MCF 10A (cell line): ENCODE measurements around the gene SCN8A. TPM values are rescaled to one million over a fixed set of nuclear protein-coding genes. Genes with fewer than 3 reads are reported as not detected.

Experiments
- BruUV-seq: library from RNA; stranded (reverse); fragments of 400-500 nt; replicated peaks from 2 replicates; lab custom pipeline; 2021; lab: Mats Ljungman, UMichigan
- CTCF ChIA-PET: fragments of 300-600 bp; sonication (Branson Sonifier 250); formaldehyde crosslinking; extraction: SDS; loops from one replicate; lab custom pipeline; 2021; ENCODE audit warnings: antibody characterized with exemption, inconsistent platforms; lab: Yijun Ruan, JAX
- POLR2A ChIA-PET: fragments of 300-600, 350-650 bp; sonication (Branson Sonifier 250); formaldehyde crosslinking; extraction: SDS; loops from one replicate; lab custom pipeline; 2020; ENCODE audit warnings: antibody characterized with exemption, inconsistent platforms; lab: Yijun Ruan, JAX
- DNase-seq: peaks from one replicate; pipeline ENCODE4 v3.0.0-alpha.2; 2018; ENCODE audit not compliant: unreplicated experiment
- H3K27ac Mint-ChIP-seq: one replicate; pipeline ENCODE4 v1.8.0; 2022; ENCODE audit warnings: mild to moderate bottlenecking, low read depth, mixed read lengths; ENCODE audit not compliant: unreplicated experiment
- H3K27me3 Mint-ChIP-seq: one replicate; pipeline ENCODE4 v1.8.0; 2022; ENCODE audit warnings: mixed read lengths; ENCODE audit not compliant: insufficient read depth, unreplicated experiment
- H3K36me3 Mint-ChIP-seq: one replicate; pipeline ENCODE4 v1.8.0; 2022; ENCODE audit warnings: mild to moderate bottlenecking, moderate library complexity, mixed read lengths; ENCODE audit not compliant: insufficient read depth, unreplicated experiment
- H3K4me1 Mint-ChIP-seq: one replicate; pipeline ENCODE4 v1.8.0; 2022; ENCODE audit warnings: mixed read lengths; ENCODE audit not compliant: insufficient read depth, unreplicated experiment
- H3K4me3 Mint-ChIP-seq: one replicate; pipeline ENCODE4 v1.8.0; 2022; ENCODE audit warnings: mild to moderate bottlenecking, moderate library complexity, mixed read lengths; ENCODE audit not compliant: unreplicated experiment
- H3K9me3 Mint-ChIP-seq: one replicate; pipeline ENCODE4 v1.8.0; 2022; ENCODE audit warnings: mixed read lengths; ENCODE audit not compliant: unreplicated experiment
- intact Hi-C: fragments of 100-400 bp; cut with micrococcal nuclease; formaldehyde crosslinking; loops from 2 replicates; pipeline ENCODE4 v1.14.1; 2022
- total RNA-seq: library from RNA; stranded (reverse); gene quantifications from 2 replicates; pipeline ENCODE4 v1.2.3, GENCODE V29; 2022
- TF ChIP-seq, protein P1 (sequence below): fragments of 200-600 bp; IDR thresholded peaks from one replicate; pipeline ENCODE4 v1.8.0; 2022; ENCODE audit warnings: antibody characterized with exemption, mild to moderate bottlenecking; ENCODE audit not compliant: unreplicated experiment

The SCN8A gene
- total RNA-seq, 1 experiment from 2014 or later, result 0.70 TPM

DNA sequence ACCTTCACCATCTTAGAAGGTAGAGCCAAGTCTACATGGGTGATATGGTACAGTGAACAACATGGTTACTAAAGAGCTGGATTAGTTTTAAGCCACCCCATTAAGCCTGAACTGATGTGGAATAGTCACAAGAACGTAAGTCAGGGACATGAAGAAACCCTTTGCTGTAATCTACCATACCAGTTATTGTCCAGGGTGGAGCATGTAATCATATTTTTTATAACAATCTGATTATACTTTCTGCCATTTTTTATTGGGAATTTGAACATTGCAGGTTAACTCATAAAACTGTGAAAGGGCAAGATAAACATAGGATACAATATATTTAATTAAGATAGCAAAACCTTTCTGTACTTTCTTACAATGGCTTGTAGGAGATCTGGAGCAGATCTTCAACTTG is 153.9 kb downstream of the SCN8A start:
- ChIA-PET CTCF (no interaction called here), POLR2A (no interaction called here)
- H3K9me3 Mint-ChIP-seq, result peaks cover 10% of the 10 kb centered on the region
- H3K4me3 Mint-ChIP-seq, result no peak overlapping the region
- no peak overlapping the region for H3K27ac Mint-ChIP-seq
- TF ChIP-seq, protein P1, sequence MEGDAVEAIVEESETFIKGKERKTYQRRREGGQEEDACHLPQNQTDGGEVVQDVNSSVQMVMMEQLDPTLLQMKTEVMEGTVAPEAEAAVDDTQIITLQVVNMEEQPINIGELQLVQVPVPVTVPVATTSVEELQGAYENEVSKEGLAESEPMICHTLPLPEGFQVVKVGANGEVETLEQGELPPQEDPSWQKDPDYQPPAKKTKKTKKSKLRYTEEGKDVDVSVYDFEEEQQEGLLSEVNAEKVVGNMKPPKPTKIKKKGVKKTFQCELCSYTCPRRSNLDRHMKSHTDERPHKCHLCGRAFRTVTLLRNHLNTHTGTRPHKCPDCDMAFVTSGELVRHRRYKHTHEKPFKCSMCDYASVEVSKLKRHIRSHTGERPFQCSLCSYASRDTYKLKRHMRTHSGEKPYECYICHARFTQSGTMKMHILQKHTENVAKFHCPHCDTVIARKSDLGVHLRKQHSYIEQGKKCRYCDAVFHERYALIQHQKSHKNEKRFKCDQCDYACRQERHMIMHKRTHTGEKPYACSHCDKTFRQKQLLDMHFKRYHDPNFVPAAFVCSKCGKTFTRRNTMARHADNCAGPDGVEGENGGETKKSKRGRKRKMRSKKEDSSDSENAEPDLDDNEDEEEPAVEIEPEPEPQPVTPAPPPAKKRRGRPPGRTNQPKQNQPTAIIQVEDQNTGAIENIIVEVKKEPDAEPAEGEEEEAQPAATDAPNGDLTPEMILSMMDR, result no peak
- no TSS peak for BruUV-seq
- DNase-seq, result no peak
- H3K27me3 Mint-ChIP-seq, result peaks cover 28% of the 10 kb centered on the region
- intact Hi-C loops, result no loop called here
- H3K36me3 Mint-ChIP-seq, result no peaks in the 10 kb centered on the region
- H3K4me1 Mint-ChIP-seq, result no peaks in the 10 kb centered on the region

DNA sequence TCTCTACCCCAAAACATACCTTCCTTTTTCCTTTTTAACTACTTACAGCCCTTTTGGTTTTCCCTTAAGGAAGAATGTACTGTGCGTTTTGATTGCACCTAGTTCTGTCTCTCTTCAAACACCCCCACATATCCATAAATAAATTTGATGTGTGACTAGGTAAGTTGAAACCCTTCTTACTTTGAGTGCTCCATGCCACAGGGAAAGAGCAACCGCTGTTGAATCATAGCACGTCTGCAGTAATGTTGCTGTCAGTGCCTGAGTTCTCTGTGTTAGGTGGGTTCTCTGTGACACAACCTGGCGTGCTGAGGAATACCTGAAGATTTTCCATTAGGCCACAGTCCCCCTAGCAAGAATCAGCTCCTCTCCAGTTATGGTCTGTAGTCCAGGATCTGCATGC is 155.4 kb downstream of the SCN8A start:
- Mint-ChIP-seq H3K27ac (no peak overlapping the region), H3K36me3 (no peaks in the 10 kb centered on the region), H3K9me3 (peaks cover 4% of the 10 kb centered on the region), H3K4me1 (no peaks in the 10 kb centered on the region), H3K4me3 (no peak overlapping the region), H3K27me3 (peaks cover 19% of the 10 kb centered on the region)
- intact Hi-C loops, result no loop called here
- POLR2A ChIA-PET, result no interaction called here
- TF ChIP-seq, protein P1, result no peak
- no peak for DNase-seq
- CTCF ChIA-PET, result interaction anchor here (0.6 kb wide), 1 partner anchor 335 kb away, joined by 4 read pairs; no protein-coding TSS in a partner anchor
- BruUV-seq, result no TSS peak

DNA sequence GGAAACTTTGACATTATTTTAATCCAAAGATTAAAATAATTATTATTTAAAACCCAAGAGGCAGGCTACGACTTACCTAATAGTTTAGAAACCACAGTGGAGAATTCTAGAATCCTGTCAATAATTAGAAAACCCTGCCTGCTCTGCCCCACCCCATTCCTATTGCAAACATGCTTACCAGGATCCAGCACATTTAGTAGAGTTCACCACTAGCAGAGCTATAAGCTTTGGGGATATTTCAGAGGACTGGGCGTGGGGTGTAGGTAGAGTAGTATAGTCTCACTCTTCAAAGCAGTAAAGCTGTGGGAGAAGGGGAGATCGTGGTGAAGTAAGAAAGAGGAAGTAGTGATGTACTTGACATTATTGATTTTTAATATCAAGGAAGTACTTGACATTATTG is 157.2 kb downstream of the SCN8A start:
- Mint-ChIP-seq H3K27me3 (peaks cover 1% of the 10 kb centered on the region), H3K4me3 (no peak overlapping the region), H3K9me3 (no peaks in the 10 kb centered on the region), H3K4me1 (peaks cover 4% of the 10 kb centered on the region), H3K36me3 (no peaks in the 10 kb centered on the region), H3K27ac (no peak overlapping the region)
- ChIA-PET POLR2A (no interaction called here), CTCF (interaction anchor here (0.8 kb wide), 2 partner anchors 64 to 97 kb away, joined by 3 read pairs; no protein-coding TSS in a partner anchor)
- TF ChIP-seq, protein P1, result no peak
- BruUV-seq, result no TSS peak
- intact Hi-C loops, result no loop called here
- no peak for DNase-seq

DNA sequence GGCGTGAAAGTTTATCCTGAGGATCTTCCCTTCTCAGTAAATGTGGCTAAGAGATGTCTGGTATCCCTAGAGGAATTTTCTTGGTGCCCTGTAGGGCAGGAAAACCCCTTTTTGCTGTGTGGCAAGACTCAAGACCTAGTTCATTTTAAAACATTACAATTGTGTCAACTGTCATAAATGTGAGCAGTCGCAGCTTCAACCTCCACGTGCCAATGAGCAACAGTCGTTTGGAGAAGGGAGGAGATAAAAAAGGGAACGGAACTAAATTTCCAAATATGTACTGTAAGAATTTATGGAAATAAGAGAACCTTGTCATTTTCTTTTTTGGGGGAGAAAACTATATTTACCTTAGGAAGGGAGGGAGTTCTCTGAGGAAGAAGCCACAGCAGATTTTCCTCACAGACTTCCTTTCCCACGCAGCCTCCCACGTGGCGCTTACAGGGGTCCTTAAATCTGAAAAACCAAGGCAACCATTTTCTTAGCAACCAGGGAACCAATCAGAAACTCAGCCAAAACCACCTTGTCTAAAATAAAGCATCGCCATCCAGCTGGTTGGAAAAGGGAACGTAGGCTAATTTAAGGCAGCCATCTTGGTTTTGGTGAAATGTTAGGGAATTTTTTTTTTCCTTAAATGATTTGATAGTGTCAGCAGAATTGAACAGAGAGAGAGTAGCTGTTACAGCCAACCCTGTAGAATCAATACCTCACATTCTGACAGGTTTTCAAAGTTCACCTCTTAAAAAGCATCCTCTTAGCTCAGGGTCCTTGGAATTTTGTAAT is 158.4 kb downstream of the SCN8A start:
- Mint-ChIP-seq H3K36me3 (no peaks in the 10 kb centered on the region), H3K4me3 (no peak overlapping the region), H3K4me1 (peaks cover 4% of the 10 kb centered on the region), H3K27me3 (no peaks in the 10 kb centered on the region), H3K9me3 (no peaks in the 10 kb centered on the region), H3K27ac (no peak overlapping the region)
- DNase-seq, result no peak
- no TSS peak for BruUV-seq
- TF ChIP-seq, protein P1, result no peak
- ChIA-PET CTCF (no interaction called here), POLR2A (no interaction called here)
- intact Hi-C loops, result no loop called here
